VCaP (cell line): Measurements from ENCODE around the gene C12orf76.

Experiments used
- H3K27ac ChIP-seq: fragments of 450-650 bp; 2 replicates; pipeline ENCODE4 v1.5.1; 2017
- CTCF ChIP-seq: fragments of 450-650 bp; conservative IDR thresholded peaks from 2 replicates; pipeline ENCODE4 v1.5.1; 2017; ENCODE audit warnings: mild to moderate bottlenecking, moderate library complexity

Gene C12orf76

GRCh38 chr12:110080410-110080809 is 32.1 kb upstream of the C12orf76 start:
- TF ChIP-seq CTCF = no peak
- no peak overlapping the region for H3K27ac ChIP-seq

DNA sequence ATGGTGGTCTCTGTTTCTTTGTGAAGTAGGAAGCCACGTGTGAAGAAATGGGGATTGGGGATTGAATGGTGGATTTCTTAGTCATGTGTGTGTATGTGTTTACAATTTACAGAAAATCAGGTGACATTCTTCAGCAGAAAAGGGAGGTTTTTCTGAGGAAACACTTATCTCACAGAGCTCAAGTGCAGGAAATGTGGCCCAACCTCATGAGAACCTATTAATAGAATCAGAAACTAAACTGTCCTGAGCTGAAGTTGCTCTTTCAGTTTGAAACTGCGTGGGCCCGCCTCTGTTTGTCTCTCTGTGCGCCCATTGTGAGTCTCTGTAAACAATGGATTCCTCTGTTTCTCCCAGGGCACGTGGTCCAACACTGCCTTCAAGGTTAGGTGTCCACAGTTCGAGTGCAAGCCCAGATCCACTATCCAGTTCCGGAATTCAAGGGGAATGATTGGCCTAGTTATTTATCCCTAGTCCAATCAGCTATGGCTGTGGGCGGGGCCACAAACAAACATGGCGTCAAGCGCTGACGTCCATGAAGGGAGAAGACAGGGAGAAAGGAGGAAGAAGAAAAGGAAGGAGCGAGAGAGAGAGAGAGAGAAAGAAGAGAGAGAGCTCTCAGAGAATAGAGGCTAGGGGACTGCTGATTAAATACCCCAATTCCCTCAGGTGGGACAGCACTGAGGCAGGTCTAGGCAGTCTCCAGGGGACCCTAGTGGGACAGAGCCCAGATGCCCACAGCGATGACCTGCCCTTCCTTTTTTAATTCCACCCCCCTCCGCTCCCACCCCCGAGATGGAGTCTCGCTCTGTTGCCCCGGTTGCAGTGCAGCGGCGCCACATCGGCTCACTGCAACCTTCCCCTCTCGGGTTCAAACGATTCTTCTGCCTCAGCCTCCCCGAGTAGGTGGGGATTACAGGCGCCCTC is 31.4 kb upstream of the C12orf76 start:
- no peak for TF ChIP-seq CTCF

GRCh38 chr12:110077800-110078199 is 29.5 kb upstream of the C12orf76 start:
- no peak for TF ChIP-seq CTCF
- H3K27ac ChIP-seq = no peak overlapping the region

More for the DNA sequence above, 31.4 kb upstream of the C12orf76 start:
- no peak overlapping the region for H3K27ac ChIP-seq

DNA sequence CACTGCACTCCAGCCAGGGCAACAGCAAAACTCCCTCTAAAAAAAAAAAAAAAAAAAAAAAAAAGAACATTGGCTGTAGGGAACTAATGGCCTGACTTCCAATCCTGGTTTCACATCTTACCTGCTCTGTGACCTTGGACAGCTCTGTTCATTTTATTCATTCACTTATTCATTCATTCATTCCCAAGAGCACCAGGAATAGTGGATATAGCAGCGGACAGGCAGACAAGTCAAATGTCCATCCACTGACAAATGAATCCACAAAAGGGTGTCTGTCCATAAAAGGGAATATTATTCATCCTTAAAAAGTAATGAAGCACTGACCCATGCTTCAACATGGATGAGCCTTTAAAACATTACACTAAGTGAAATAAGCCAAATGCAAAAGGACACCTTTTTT is 27.6 kb upstream of the C12orf76 start:
- H3K27ac ChIP-seq = no peak overlapping the region
- no peak for TF ChIP-seq CTCF

- no peak overlapping the region for H3K27ac ChIP-seq
Measured at GRCh38 chr12:110074089-110074488, 25.8 kb upstream of the C12orf76 start.

DNA sequence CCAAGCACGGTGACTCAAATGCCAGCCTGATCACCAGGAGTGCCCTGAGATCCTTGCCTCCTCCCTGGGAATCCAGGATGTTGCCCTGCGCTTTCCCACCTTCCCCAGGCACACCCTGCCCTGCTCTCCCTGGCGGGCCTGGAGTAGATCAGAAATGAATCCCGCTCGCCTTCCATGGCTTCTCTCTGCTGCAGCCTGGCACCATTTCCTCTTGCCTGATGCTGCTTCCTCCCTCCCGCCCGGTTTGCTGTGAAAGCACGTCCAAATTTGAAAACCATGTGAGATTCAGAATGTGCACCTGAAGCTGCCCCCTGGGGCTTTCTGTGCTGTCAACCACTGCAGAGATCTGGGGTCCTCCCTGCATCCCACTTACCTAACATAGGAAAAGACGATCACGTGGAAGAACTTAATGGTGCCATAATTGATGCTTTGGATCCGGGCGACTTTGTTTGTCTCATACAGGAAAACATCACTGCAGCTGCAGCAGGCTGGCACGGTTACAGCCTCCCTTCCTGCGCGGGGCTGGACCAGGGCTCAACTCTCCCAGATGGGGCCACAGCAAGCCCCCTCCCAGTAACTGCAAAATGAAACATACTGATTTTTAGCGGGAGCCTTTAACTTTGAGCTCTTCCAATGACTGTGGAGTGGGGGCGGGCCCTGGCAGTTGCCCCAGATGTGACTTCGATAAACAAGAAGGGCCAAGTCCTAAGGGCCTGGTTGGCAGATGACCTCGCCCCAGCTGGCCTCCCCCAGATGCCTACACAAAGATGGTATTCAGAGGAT is 24.9 kb upstream of the C12orf76 start:
- TF ChIP-seq CTCF = no peak
- H3K27ac ChIP-seq = peak overlapping the region; percentile 52

More at GRCh38 chr12:110074089-110074488, 25.8 kb upstream of the C12orf76 start:
- no peak for TF ChIP-seq CTCF

GRCh38 chr12:110072636-110073035 is 24.3 kb upstream of the C12orf76 start:
- peak overlapping the region; percentile 52 for H3K27ac ChIP-seq
